ENCODE measurements around the gene POLD4.
A peak's percentile ranks its signal among the peaks of the same experiment; 100 is the strongest.

DNA sequence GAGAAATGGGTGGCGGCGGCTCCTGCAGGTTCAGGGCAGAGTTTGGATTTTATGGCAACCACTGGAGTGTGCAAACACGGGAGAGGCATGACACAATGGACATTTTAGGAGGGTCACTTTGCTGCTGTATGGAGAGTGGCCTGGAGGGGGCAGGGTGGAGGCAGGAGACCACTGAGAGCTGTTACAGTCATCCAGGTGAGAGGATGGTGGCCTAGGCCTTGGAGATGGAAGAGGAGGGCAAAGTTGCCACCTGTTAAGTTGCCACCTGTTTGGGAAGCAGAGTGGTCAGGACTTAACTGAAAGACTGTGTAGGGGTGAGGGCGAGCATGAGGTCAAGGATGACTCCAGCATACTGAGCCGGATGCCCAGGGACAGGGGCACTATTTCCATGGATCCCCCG is 36.1 kb upstream of the POLD4 start:
- TF ChIP-seq POLR2A (IDR thresholded peaks at IDR 0.05), result no peak
- TF ChIP-seq CTCF (IDR thresholded peaks at IDR 0.05), result peak in 3 of 4 experiments; percentile 46 to 62 (median 51)
- no peak for TF ChIP-seq POLR2AphosphoS5 (IDR thresholded peaks at IDR 0.05)
